ENCODE data around the gene CDH22.

The CDH22 gene

GRCh38 chr20:46317685-46318177, 9.4 kb upstream of the CDH22 start:
- peak; percentile 16 for DNase-seq

GRCh38 chr20:46316984-46317684, 8.8 kb upstream of the CDH22 start:
- DNase-seq, result no peak

GRCh38 chr20:46315311-46315710, 7.0 kb upstream of the CDH22 start:
- DNase-seq, result no peak

- no peak for DNase-seq
These were observed 4.9 kb upstream of the CDH22 start for GRCh38 chr20:46312945-46313861.

- no peak for DNase-seq
These were observed 4.0 kb upstream of the CDH22 start for GRCh38 chr20:46312075-46312944.

- no peak for DNase-seq
These were observed 3.4 kb upstream of the CDH22 start for GRCh38 chr20:46311719-46312074.

- DNase-seq, result no peak
These were observed 2.8 kb upstream of the CDH22 start for GRCh38 chr20:46311039-46311650.

GRCh38 chr20:46309945-46310344, 1.6 kb upstream of the CDH22 start:
- DNase-seq, result no peak

GRCh38 chr20:46307999-46308257, 370 bp downstream of the CDH22 start:
- DNase-seq, result no peak

GRCh38 chr20:46307139-46307998, 929 bp downstream of the CDH22 start:
- peak; percentile 41 for DNase-seq

- no peak for DNase-seq
These were observed 1.6 kb downstream of the CDH22 start for GRCh38 chr20:46306743-46307138.

GRCh38 chr20:46305973-46306360, 2.3 kb downstream of the CDH22 start:
- DNase-seq, result no peak

GRCh38 chr20:46305331-46305972, 2.8 kb downstream of the CDH22 start:
- peak; percentile 59 for DNase-seq

GRCh38 chr20:46304852-46305251, 3.4 kb downstream of the CDH22 start:
- no peak for DNase-seq

GRCh38 chr20:46304361-46304760, 3.9 kb downstream of the CDH22 start:
- no peak for DNase-seq

GRCh38 chr20:46303176-46303956, 4.9 kb downstream of the CDH22 start:
- DNase-seq, result no peak

GRCh38 chr20:46302106-46302505, 6.2 kb downstream of the CDH22 start:
- no peak for DNase-seq

GRCh38 chr20:46300281-46300680, 8.0 kb downstream of the CDH22 start:
- no peak for DNase-seq

GRCh38 chr20:46299078-46299477, 9.2 kb downstream of the CDH22 start:
- no peak for DNase-seq

GRCh38 chr20:46298374-46298773, 9.9 kb downstream of the CDH22 start:
- DNase-seq, result no peak
